HEK293T (cell line): ENCODE results near the gene PXT1.

ENCODE experiments used
- CTCF ChIA-PET: fragments of 350-600 bp; formaldehyde crosslinking; extraction: SDS; loops from one replicate; lab custom pipeline; 2021; ENCODE audit warnings: antibody characterized with exemption, inconsistent platforms; lab: Yijun Ruan, JAX
- POLR2A ChIA-PET: fragments of 350-600 bp; formaldehyde crosslinking; extraction: SDS; loops from one replicate; lab custom pipeline; 2020; ENCODE audit warnings: antibody characterized with exemption, inconsistent platforms; lab: Yijun Ruan, JAX
- DNase-seq: peaks from one replicate; pipeline ENCODE4 v3.0.0; 2012; ENCODE audit warnings: mixed read lengths; ENCODE audit errors: extremely low spot score
- ARNT ChIP-seq: fragments of 450-650 bp; IDR thresholded peaks from 2 replicates; pipeline ENCODE4 v1.6.1; 2017; ENCODE audit warnings: mild to moderate bottlenecking
- BHLHE40 ChIP-seq: fragments of 450-650 bp; IDR thresholded peaks from 2 replicates; pipeline ENCODE4 v1.6.1; 2016; ENCODE audit warnings: mild to moderate bottlenecking, moderate library complexity, borderline replicate concordance
- CTBP1 ChIP-seq: fragments of 450-650 bp; IDR thresholded peaks from 2 replicates; pipeline ENCODE4 v1.6.1; 2016; ENCODE audit warnings: borderline replicate concordance
- ELF4 ChIP-seq: fragments of 450-650 bp; IDR thresholded peaks from 2 replicates; pipeline ENCODE4 v1.6.1; 2017; ENCODE audit warnings: antibody characterized with exemption
- FOXA1 ChIP-seq: fragments of 450-650 bp; IDR thresholded peaks from 2 replicates; pipeline ENCODE4 v1.6.1; 2016; ENCODE audit warnings: mild to moderate bottlenecking
- FOXK2 ChIP-seq: fragments of 450-650 bp; IDR thresholded peaks from 2 replicates; pipeline ENCODE4 v1.6.1; 2016; ENCODE audit warnings: mild to moderate bottlenecking
- FOXM1 ChIP-seq: fragments of 450-650 bp; IDR thresholded peaks from 2 replicates; pipeline ENCODE4 v1.6.1; 2017; ENCODE audit warnings: mild to moderate bottlenecking, borderline replicate concordance
- HDGF ChIP-seq: fragments of 450-650 bp; IDR thresholded peaks from 2 replicates; pipeline ENCODE4 v1.6.1; 2017; ENCODE audit warnings: antibody characterized with exemption, borderline replicate concordance
- L3MBTL2 ChIP-seq: fragments of 450-650 bp; conservative IDR thresholded peaks from 2 replicates; pipeline ENCODE4 v1.6.1; 2016; ENCODE audit warnings: mild to moderate bottlenecking
- LEF1 ChIP-seq: fragments of 450-650 bp; IDR thresholded peaks from 2 replicates; pipeline ENCODE4 v1.6.1; 2017; ENCODE audit warnings: mild to moderate bottlenecking, borderline replicate concordance
- NFRKB ChIP-seq: fragments of 450-650 bp; IDR thresholded peaks from 2 replicates; pipeline ENCODE4 v1.6.1; 2016; ENCODE audit warnings: mild to moderate bottlenecking, moderate library complexity
- PKNOX1 ChIP-seq: fragments of 450-650 bp; IDR thresholded peaks from 2 replicates; pipeline ENCODE4 v1.6.1; 2016
- SP1 ChIP-seq: fragments of 450-650 bp; IDR thresholded peaks from 2 replicates; pipeline ENCODE4 v1.6.1; 2017
- SUZ12 ChIP-seq: fragments of 450-650 bp; IDR thresholded peaks from 2 replicates; pipeline ENCODE4 v1.6.1; 2016; ENCODE audit warnings: mild to moderate bottlenecking
- TARDBP ChIP-seq: fragments of 450-650 bp; IDR thresholded peaks from 2 replicates; pipeline ENCODE4 v1.6.1; 2016
- ZNF384 ChIP-seq: fragments of 450-650 bp; IDR thresholded peaks from 2 replicates; pipeline ENCODE4 v1.6.1; 2016

The PXT1 gene

GRCh38 chr6:36389353-36389752, 53.3 kb downstream of the PXT1 start:
- CTCF ChIA-PET = no interaction called here
- TF ChIP-seq SUZ12 (no peak), CTBP1 (no peak), HDGF (no peak), PKNOX1 (no peak), FOXK2 (no peak), SP1 (no peak), TARDBP (no peak), FOXM1 (no peak), LEF1 (no peak), NFRKB (no peak), ZNF384 (no peak), L3MBTL2 (no peak), FOXA1 (no peak), BHLHE40 (no peak), ARNT (no peak), ELF4 (no peak)
- POLR2A ChIA-PET = no interaction called here
- DNase-seq = no peak

GRCh38 chr6:36387440-36388303, 55.0 kb downstream of the PXT1 start, which contains the start of gene ETV7:
TSS of gene ETV7 (minus strand) at chr6:36387669. CDS start at chr6:36387541, 128 bp downstream.
- DNase-seq = no peak
- ChIA-PET POLR2A (no interaction called here), CTCF (no interaction called here)
- TF ChIP-seq SP1 (no peak), TARDBP (no peak), ZNF384 (no peak), FOXK2 (no peak), BHLHE40 (no peak), L3MBTL2 (no peak), CTBP1 (no peak), FOXM1 (no peak), LEF1 (no peak), ARNT (no peak), ELF4 (no peak), HDGF (no peak), FOXA1 (no peak), SUZ12 (no peak), NFRKB (no peak)

- no peak for DNase-seq
- POLR2A ChIA-PET = no interaction called here
- no peak for TF ChIP-seq HDGF
- TF ChIP-seq NFRKB = no peak
- TF ChIP-seq ARNT = no peak
- no peak for TF ChIP-seq PKNOX1
- no peak for TF ChIP-seq SUZ12
- TF ChIP-seq L3MBTL2 = no peak
- no peak for TF ChIP-seq ZNF384
- no peak for TF ChIP-seq SP1
- TF ChIP-seq BHLHE40 = no peak
- no peak for TF ChIP-seq CTBP1
- CTCF ChIA-PET = no interaction called here
Observed at GRCh38 chr6:36386495-36387439, 55.9 kb downstream of the PXT1 start.

- ChIA-PET CTCF (no interaction called here), POLR2A (no interaction called here)
- TF ChIP-seq FOXA1 (no peak), BHLHE40 (no peak), NFRKB (no peak), TARDBP (no peak), FOXK2 (no peak), ARNT (no peak), SP1 (no peak), ELF4 (no peak), L3MBTL2 (no peak), CTBP1 (no peak), PKNOX1 (no peak)
- DNase-seq = no peak
Observed at GRCh38 chr6:36384095-36384494, 58.6 kb downstream of the PXT1 start.

- TF ChIP-seq CTBP1 = no peak
- TF ChIP-seq PKNOX1 = no peak
- no peak for TF ChIP-seq SUZ12
- TF ChIP-seq TARDBP = no peak
- no peak for TF ChIP-seq NFRKB
- TF ChIP-seq L3MBTL2 = no peak
- TF ChIP-seq BHLHE40 = no peak
- TF ChIP-seq FOXM1 = no peak
- TF ChIP-seq ARNT = no peak
- no peak for TF ChIP-seq HDGF
- TF ChIP-seq FOXA1 = no peak
- TF ChIP-seq ELF4 = no peak
- TF ChIP-seq LEF1 = no peak
- no peak for TF ChIP-seq FOXK2
- CTCF ChIA-PET = no interaction called here
- POLR2A ChIA-PET = no interaction called here
- no peak for DNase-seq
Observed at GRCh38 chr6:36383606-36384005, 59.0 kb downstream of the PXT1 start.
